Ovary (tissue), 9 donors: ENCODE results near the gene FHAD1. TPM values are rescaled to one million over a fixed set of nuclear protein-coding genes. Genes with fewer than 3 reads are reported as not detected.

Experiments
- DNase-seq, 5 donors: peaks; one replicate each; pipeline ENCODE4 v3.0.0-alpha.2; 2019 to 2020
- H3K27ac ChIP-seq, 2 donors: fragments of 200-600 bp; one replicate each; pipeline versions ENCODE4 v1.5.1 to v1.8.0; 2019 to 2022
- H3K27me3 ChIP-seq: fragments of 200-600 bp; one replicate; pipeline ENCODE4 v1.8.0; 2022
- H3K36me3 ChIP-seq: fragments of 200-600 bp; sonication (generic); one replicate; pipeline ENCODE4 v1.5.1; 2019
- H3K4me1 ChIP-seq: one replicate; pipeline ENCODE4 v1.8.1; 2013; ENCODE audit warnings: mild to moderate bottlenecking, moderate library complexity; ENCODE audit not compliant: insufficient read depth
- H3K4me3 ChIP-seq: fragments of 200-600 bp; sonication (generic); one replicate; pipeline ENCODE4 v1.5.1; 2017
- H3K9me3 ChIP-seq, 2 donors: fragments of 200-600 bp in 1 of 2; sonication (generic) in 1 of 2; one replicate each; pipeline versions ENCODE4 v1.5.1 to v1.8.1; 2013 to 2019; ENCODE audit warnings: mild to moderate bottlenecking in 1 of 2, moderate library complexity in 1 of 2
- CTCF ChIP-seq, 3 donors: fragments of 450-650 bp in 2 of 3; fragments of 200-600 bp in 1 of 3; IDR thresholded peaks; one replicate each; pipeline versions ENCODE4 v1.5.1 to v1.8.0; 2016 to 2022; ENCODE audit warnings: antibody characterized with exemption in 3 of 3, mild to moderate bottlenecking in 1 of 3
- EP300 ChIP-seq: sonication (generic); formaldehyde crosslinking; IDR thresholded peaks from one replicate; pipeline ENCODE4 v1.6.1; 2017; ENCODE audit warnings: antibody characterized with exemption
- POLR2A ChIP-seq: fragments of 450-650 bp; IDR thresholded peaks from one replicate; pipeline ENCODE4 v1.6.1; 2017; ENCODE audit warnings: antibody characterized with exemption, mild to moderate bottlenecking, moderate library complexity
- WGBS, 3 donors: extraction: QIAGEN DNeasy Blood & Tissue Kit in 1 of 3; methylation state at CpG; one replicate each; pipeline versions ENCODE4 v1.1.5 to v1.1.7; 2013 to 2017; 5-methylcytosine and 5-hydroxymethylcytosine counted together
- intact Hi-C, 4 donors: fragments of 100-400 bp; cut with DNase I; formaldehyde crosslinking; loops; one replicate each; pipeline versions ENCODE4 v1.11.0 to v1.15.1; 2022 to 2023
- polyA plus RNA-seq, 2 donors: library from polyadenylated mRNA; stranded (reverse); fragments of 200-250 nt in 1 of 2; fragments of 350-450 nt in 1 of 2; fragmentation: Illumina TruSeq in 1 of 2; extraction: RNeasy Lipid Tissue Mini Kit (QIAGEN cat#74804) in 1 of 2; gene quantifications; one replicate each; pipeline ENCODE4 v1.2.3, GENCODE V29; 2013 to 2014
- total RNA-seq, 7 donors: library from RNA; depleted of rRNA in 2 of 7; stranded (reverse); fragments of >200 nt in 2 of 7; fragmentation: NEBNext Ultra II Directional in 3 of 7; extraction: Animal tissue kit (Norgen Biotek cat#: 25700) in 3 of 7; gene quantifications; one replicate each; pipeline versions ENCODE4 v1.1.0 to v1.2.4, GENCODE V29; 2016 to 2023
- donor health status: DM: no; HTN: no; CAD: no; lungs with moderate emphysema.
- donor health status: DM: no; HTN: no; CAD: no.
- donor health status: Bipolar disorder and iron deficiency.
- donor health status: DM: yes; HTN: yes; CAD: no.
- donor health status: DM: no; HTN: no; CAD: no.
- donor health status: DM: yes; HTN: yes; CAD: no.

The FHAD1 gene
- total and polyA plus RNA-seq, 9 donors, result 0.40 to 23.0 (median 1.4) TPM

GRCh38 chr1:15422871-15423270, 175.8 kb downstream of the FHAD1 start:
- H3K27me3 ChIP-seq, result no peaks in the 10 kb centered on the region
- no peak overlapping the region for H3K4me3 ChIP-seq
- H3K9me3 ChIP-seq, result no peaks in the 10 kb centered on the region
- intact Hi-C loops, result loop anchor here in 2 of 4 donors (10.0 kb wide), 2 partner anchors 288 to 298 kb away; no protein-coding TSS in a partner anchor
- 97 to 98% (median 97%) methylated on average over 8 of the region's 8 CpGs for WGBS, 3 donors
- no peaks in the 10 kb centered on the region for H3K36me3 ChIP-seq
- no peak for DNase-seq
- TF ChIP-seq CTCF (IDR thresholded peaks at IDR 0.05) (no peak), POLR2A (no peak), EP300 (no peak)
- no peak overlapping the region for H3K27ac ChIP-seq
- peaks cover 5% of the 10 kb centered on the region for H3K4me1 ChIP-seq

GRCh38 chr1:15423355-15424077, 176.5 kb downstream of the FHAD1 start:
- H3K27me3 ChIP-seq, result no peaks in the 10 kb centered on the region
- 92 to 95% (median 92%) methylated on average over 11 of the region's 11 CpGs for WGBS, 3 donors
- intact Hi-C loops, result loop anchor here in 2 of 4 donors (10.0 kb wide), 2 partner anchors 289 to 299 kb away; no protein-coding TSS in a partner anchor
- no peak overlapping the region for H3K27ac ChIP-seq
- H3K4me1 ChIP-seq, result peaks cover 5% of the 10 kb centered on the region
- no peaks in the 10 kb centered on the region for H3K36me3 ChIP-seq
- DNase-seq, result no peak
- H3K4me3 ChIP-seq, result no peak overlapping the region
- no peaks in the 10 kb centered on the region for H3K9me3 ChIP-seq
- no peak for TF ChIP-seq CTCF (IDR thresholded peaks at IDR 0.05)
- TF ChIP-seq POLR2A, result no peak
- no peak for TF ChIP-seq EP300

- Histone ChIP-seq H3K27ac (no peak overlapping the region), H3K9me3 (no peaks in the 10 kb centered on the region), H3K4me1 (peaks cover 5% of the 10 kb centered on the region), H3K4me3 (no peak overlapping the region), H3K27me3 (no peaks in the 10 kb centered on the region), H3K36me3 (no peaks in the 10 kb centered on the region)
- no peak for TF ChIP-seq CTCF (IDR thresholded peaks at IDR 0.05)
- no peak for TF ChIP-seq EP300
- no peak for TF ChIP-seq POLR2A
- WGBS, 3 donors, result 88 to 93% (median 91%) methylated on average over 13 of the region's 13 CpGs
- no peak for DNase-seq
- intact Hi-C loops, result loop anchor here in 2 of 4 donors (10.0 kb wide), 2 partner anchors 289 to 299 kb away; no protein-coding TSS in a partner anchor
These were observed 177.2 kb downstream of the FHAD1 start for GRCh38 chr1:15424146-15424667.

- intact Hi-C loops, result loop anchor here in 3 of 4 donors (5.0 to 10.0 kb wide), 4 partner anchors 98 to 317 kb away; partner anchors contain the start of gene TMEM82 (in 1 of the 3)
- H3K27ac ChIP-seq, result no peak overlapping the region
These were observed 178.0 kb downstream of the FHAD1 start for GRCh38 chr1:15424981-15425380.

More at GRCh38 chr1:15424981-15425380, 178.0 kb downstream of the FHAD1 start:
- Histone ChIP-seq H3K4me1 (peaks cover 5% of the 10 kb centered on the region), H3K36me3 (no peaks in the 10 kb centered on the region), H3K4me3 (no peak overlapping the region), H3K9me3 (no peaks in the 10 kb centered on the region), H3K27me3 (no peaks in the 10 kb centered on the region)
- TF ChIP-seq POLR2A (no peak), CTCF (IDR thresholded peaks at IDR 0.05) (no peak), EP300 (no peak)
- DNase-seq, result no peak
- 79 to 85% (median 80%) methylated on average over 5 of the region's 5 CpGs for WGBS, 3 donors
